Parathyroid adenoma (tissue), 2 donors: ENCODE data around the gene PRAC2.

ENCODE experiments used
- H2AFZ ChIP-seq: fragments of 300-600 bp; sonication (generic); one replicate; pipeline ENCODE4 v1.7.0; 2017; ENCODE audit warnings: antibody characterized with exemption, mild to moderate bottlenecking
- H3K27ac ChIP-seq: fragments of 300-600 bp; sonication (generic); one replicate; pipeline ENCODE4 v1.7.0; 2017
- H3K27me3 ChIP-seq: fragments of 300-600 bp; sonication (generic); one replicate; pipeline ENCODE4 v1.7.0; 2017; ENCODE audit warnings: low read length; ENCODE audit not compliant: control insufficient read depth, insufficient read depth
- H3K36me3 ChIP-seq: fragments of 300-600 bp; sonication (generic); one replicate; pipeline ENCODE4 v1.7.0; 2017; ENCODE audit warnings: low read length; ENCODE audit not compliant: control insufficient read depth, insufficient read depth
- H3K4me1 ChIP-seq: fragments of 300-600 bp; sonication (generic); one replicate; pipeline ENCODE4 v1.7.0; 2017; ENCODE audit warnings: control low read depth
- H3K4me2 ChIP-seq: fragments of 300-600 bp; sonication (generic); one replicate; pipeline ENCODE4 v1.7.0; 2017; ENCODE audit warnings: low read length
- H3K4me3 ChIP-seq: fragments of 300-600 bp; sonication (generic); one replicate; pipeline ENCODE4 v1.7.0; 2017; ENCODE audit warnings: low read depth, low read length
- H3K79me2 ChIP-seq: fragments of 300-600 bp; sonication (generic); one replicate; pipeline ENCODE4 v1.7.0; 2017; ENCODE audit warnings: control low read depth
- H3K9ac ChIP-seq: fragments of 300-600 bp; sonication (generic); one replicate; pipeline ENCODE4 v1.7.0; 2017; ENCODE audit warnings: mild to moderate bottlenecking
- H3K9me3 ChIP-seq: fragments of 300-600 bp; sonication (generic); one replicate; pipeline ENCODE4 v1.7.0; 2017; ENCODE audit warnings: low read length; ENCODE audit not compliant: control insufficient read depth
- TF ChIP-seq, protein P1 (sequence below): fragments of 300-600 bp; sonication (generic); IDR thresholded peaks from one replicate; pipeline ENCODE4 v1.7.0; 2017; ENCODE audit warnings: antibody characterized with exemption, mild to moderate bottlenecking
- donor health status: primary hyperparathyroidism.

The PRAC2 gene

DNA sequence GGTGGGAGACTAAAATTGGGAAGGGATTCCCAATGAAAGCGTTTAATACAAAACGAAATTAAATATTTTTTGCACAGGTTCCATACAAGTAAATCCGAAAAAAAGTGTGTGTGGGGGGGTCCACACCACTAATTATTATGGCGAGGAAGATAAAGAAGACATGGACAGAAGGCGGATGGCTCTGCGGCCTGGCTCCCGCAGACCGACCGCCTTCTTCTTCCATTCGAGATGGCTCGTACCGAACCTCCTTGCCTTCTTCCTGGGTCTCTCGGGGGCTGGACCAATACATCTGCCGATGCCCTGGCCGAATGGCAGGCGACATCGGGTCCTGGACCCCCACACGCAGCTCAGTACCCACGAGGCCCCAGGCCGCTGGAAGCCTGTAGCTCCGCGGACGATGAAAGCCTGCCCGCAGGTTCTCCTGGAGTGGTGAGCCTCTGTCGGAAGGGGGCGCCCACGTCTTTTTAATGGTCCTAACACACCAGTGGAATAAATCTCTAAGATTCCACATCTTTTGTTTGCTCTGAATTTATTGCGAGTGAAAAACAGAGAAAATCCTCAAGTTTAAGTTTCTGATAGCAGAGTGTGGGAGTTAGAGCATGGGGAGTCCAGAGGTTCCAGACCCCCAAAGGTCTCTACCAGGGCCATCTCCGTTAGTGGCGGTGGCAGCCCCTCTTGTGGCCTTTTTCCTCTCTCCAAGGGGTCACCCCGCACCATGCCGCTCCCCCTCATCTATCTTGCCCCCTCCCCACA lies 1.4 kb downstream of the PRAC2 start:
- Histone ChIP-seq H2AFZ (no peak overlapping the region), H3K27ac (no peak overlapping the region), H3K79me2 (no peaks in the 10 kb centered on the region), H3K4me1 (no peaks in the 10 kb centered on the region), H3K36me3 (no peaks in the 10 kb centered on the region), H3K4me3 (no peak overlapping the region), H3K27me3 (peaks cover 53% of the 10 kb centered on the region), H3K9ac (no peak overlapping the region), H3K4me2 (no peak overlapping the region), H3K9me3 (no peaks in the 10 kb centered on the region)
- TF ChIP-seq, protein P1, sequence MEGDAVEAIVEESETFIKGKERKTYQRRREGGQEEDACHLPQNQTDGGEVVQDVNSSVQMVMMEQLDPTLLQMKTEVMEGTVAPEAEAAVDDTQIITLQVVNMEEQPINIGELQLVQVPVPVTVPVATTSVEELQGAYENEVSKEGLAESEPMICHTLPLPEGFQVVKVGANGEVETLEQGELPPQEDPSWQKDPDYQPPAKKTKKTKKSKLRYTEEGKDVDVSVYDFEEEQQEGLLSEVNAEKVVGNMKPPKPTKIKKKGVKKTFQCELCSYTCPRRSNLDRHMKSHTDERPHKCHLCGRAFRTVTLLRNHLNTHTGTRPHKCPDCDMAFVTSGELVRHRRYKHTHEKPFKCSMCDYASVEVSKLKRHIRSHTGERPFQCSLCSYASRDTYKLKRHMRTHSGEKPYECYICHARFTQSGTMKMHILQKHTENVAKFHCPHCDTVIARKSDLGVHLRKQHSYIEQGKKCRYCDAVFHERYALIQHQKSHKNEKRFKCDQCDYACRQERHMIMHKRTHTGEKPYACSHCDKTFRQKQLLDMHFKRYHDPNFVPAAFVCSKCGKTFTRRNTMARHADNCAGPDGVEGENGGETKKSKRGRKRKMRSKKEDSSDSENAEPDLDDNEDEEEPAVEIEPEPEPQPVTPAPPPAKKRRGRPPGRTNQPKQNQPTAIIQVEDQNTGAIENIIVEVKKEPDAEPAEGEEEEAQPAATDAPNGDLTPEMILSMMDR, result peak; percentile 55

DNA sequence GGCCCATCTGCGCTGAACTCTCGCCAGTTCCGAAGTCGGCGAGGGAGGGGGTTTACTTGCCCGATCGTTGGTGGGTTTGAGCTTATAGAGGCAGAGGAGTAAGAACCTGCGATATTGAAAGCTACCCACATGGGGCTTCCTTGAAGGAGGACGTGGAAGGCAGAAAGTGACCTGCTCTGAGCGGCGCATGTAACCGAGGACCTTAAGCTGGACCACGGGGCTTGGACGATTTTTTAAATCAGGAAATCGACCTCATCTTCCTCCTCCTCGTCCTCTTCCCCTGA lies 2.0 kb downstream of the PRAC2 start:
- H3K36me3 ChIP-seq, result no peaks in the 10 kb centered on the region
- H3K79me2 ChIP-seq, result no peaks in the 10 kb centered on the region
- no peaks in the 10 kb centered on the region for H3K9me3 ChIP-seq
- H3K9ac ChIP-seq, result no peak overlapping the region
- no peaks in the 10 kb centered on the region for H3K4me1 ChIP-seq
- no peak overlapping the region for H3K4me3 ChIP-seq
- no peak overlapping the region for H3K27ac ChIP-seq
- no peak overlapping the region for H2AFZ ChIP-seq
- TF ChIP-seq, protein P1, result no peak
- H3K27me3 ChIP-seq, result peaks cover 51% of the 10 kb centered on the region
- no peak overlapping the region for H3K4me2 ChIP-seq

DNA sequence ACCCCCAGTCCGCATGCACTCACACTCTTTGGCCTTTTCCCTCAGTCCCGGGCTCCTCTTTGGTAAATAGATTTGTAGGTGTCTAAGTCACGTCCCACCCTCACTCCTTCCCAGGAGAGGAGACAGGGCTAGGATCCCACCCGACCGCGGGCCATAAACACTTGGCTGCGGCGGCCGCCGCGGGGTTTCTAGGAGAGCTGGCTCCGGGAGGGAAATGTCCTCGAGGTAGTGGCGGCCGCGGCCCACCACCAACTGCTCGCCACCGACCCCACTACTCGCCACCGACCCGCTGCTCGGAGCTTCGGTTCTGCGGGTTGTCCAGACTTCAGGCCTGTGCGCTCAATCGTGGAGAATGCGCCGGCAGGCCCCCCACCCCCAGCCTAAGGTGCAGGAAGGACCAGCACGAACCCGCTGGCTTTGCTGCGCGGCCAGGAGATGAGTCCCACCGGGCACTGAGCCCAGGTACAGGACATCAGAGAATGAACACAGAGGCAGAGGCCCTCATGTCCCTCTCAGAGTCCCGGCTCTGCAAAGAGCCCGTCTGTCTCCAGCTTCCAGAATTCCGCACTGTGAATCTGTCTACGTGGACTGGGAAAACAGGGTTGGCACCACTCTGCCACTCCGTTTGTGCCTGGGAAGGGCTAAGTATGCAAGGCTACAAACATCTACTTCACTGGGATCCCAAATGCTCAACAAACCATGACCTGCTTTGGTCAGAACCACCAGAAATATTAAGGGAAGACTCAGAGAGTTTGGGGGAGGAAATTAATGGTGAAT lies 2.5 kb downstream of the PRAC2 start:
- Histone ChIP-seq H3K36me3 (no peaks in the 10 kb centered on the region), H3K27ac (no peak overlapping the region), H3K4me3 (no peak overlapping the region), H3K27me3 (peaks cover 49% of the 10 kb centered on the region), H2AFZ (no peak overlapping the region), H3K4me1 (no peaks in the 10 kb centered on the region), H3K4me2 (no peak overlapping the region), H3K79me2 (no peaks in the 10 kb centered on the region), H3K9ac (no peak overlapping the region), H3K9me3 (no peaks in the 10 kb centered on the region)
- TF ChIP-seq, protein P1, result no peak

DNA sequence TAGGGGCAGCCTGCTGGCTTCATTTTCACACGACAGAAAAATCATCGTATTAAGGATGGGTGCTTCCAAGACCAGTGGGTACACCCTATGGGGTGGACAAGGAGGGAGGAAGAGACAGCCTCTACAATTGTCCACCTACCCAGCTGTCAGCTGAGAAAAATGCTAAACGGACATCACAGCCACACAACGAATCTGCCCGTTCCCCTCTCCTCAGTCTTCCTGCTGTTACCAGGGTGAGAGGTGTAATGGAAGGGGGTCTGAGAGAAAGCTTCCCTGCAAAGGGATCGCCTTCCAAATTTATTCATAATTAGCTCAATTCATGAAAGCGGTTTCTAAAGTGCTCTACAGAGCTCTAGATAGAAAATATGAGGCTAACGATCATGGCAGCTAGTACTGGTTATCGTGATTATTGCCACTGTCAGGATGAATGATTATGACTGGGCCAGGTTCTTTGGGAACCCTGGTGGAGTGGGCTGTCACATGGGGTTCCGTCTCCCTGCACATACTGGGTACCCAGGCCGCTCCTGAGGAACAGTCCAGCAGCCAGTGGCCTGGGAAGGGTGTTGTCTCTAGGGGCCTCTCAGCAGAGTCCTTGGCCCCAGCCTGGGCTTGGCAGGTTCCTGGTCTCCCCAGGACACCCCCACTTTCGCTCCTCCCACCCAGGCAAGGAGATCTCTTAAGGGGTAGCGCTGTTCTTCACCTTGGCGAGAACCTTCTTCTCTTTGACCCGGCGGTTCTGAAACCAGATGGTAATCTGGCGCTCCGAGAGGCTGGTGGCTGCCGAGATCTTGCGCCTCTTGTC lies 3.3 kb downstream of the PRAC2 start:
- Histone ChIP-seq H3K9me3 (no peaks in the 10 kb centered on the region), H2AFZ (no peak overlapping the region), H3K27me3 (peaks cover 49% of the 10 kb centered on the region), H3K27ac (no peak overlapping the region), H3K36me3 (no peaks in the 10 kb centered on the region), H3K4me3 (no peak overlapping the region), H3K9ac (no peak overlapping the region), H3K79me2 (no peaks in the 10 kb centered on the region), H3K4me1 (no peaks in the 10 kb centered on the region), H3K4me2 (no peak overlapping the region)
- TF ChIP-seq, protein P1, result no peak
